NT2/D1 (cell line): ENCODE data around the gene KRT32.

Experiments
- YY1 ChIP-seq: IDR thresholded peaks from 2 replicates; pipeline ENCODE4 v1.6.1; 2011; ENCODE audit not compliant: insufficient read length, insufficient read depth
- ZNF274 ChIP-seq: IDR thresholded peaks from 2 replicates; pipeline ENCODE4 v1.6.1; 2011; ENCODE audit warnings: mild to moderate bottlenecking, low read depth, low read length

- TF ChIP-seq YY1 (no peak), ZNF274 (no peak)
These were observed 22.5 kb downstream of the KRT32 start for GRCh38 chr17:41444640-41445039.
